ENCODE measurements around the gene PPP1R9B.

Gene PPP1R9B

DNA sequence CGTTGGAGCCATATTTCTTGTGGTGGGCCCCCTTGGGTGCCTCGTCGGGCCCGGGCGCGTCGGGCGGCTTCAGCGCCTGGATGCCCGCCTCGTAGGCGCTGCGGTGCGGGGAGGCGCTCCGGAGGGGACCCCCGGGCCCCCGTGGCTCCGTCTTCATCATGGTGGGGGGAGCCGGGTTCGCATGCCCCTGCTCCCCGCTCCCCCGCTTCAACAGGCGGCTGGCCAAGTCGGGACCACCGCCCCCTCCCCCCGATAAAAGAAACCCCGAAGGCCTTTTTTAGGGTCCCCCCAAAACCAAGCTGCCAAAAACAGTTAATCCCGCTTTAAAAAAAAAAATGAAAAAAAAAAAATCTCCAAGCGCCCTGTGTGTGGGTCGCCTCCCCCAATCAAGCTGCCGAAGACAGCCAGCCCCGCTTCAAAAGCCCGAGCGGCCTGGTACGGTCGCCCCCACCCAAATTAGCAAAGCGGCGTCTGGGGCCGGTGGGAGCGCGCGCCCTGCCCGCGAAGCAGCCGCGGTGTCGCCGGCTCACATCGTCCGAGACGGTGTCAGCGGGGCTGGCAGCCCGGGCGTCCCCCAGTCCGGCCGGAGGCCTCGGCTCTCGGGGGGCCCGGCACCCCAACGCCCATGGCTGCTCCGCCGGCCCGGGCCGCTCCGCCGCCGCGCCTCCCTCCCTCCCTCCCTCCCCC, at the start of gene PPP1R9B:
PPP1R9B (minus strand) TSS at position 324 of the 687 bp plus-strand sequence; CDS start at position 160, 164 bp downstream.
- DNase-seq (ENCODE audit: low read depth in 2 of 2): no peak

DNA sequence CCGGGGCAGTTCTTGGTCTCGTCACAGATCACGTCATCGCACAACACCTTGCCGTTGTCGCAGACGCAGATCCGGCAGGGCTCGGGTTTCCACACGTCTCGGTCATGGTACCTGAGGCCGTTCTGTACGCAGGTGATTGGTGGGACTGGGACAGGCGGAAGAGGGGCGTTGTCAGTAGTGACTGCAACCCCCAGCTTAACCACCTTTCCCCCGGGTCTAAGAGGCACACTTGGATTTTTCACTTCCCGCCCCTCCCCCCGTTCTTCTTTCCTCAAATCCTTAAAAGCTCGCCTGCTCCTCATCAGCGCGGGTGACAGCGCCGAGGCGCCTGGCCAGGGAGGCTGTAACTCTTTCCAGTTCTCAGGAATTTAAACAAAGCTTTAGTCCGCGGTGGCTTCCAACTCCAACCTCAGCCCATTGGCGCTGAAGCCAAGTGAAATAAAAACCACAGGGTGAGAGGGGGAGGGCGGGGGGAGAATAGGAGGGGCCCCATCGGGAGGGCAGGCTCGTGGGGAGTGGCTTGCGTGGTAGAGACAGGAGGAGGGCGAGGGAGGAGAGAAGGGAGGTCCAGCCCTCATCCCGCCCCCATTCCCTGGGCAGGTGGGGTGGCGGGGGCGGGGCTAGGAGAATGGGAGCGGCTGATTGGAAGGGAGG, 49.5 kb upstream of the PPP1R9B start:
- peak in 1 of 2 experiments; percentile 86 for DNase-seq (ENCODE audit: low read depth in 2 of 2)

- DNase-seq (ENCODE audit: low read depth in 2 of 2): no peak
These were observed 48.8 kb upstream of the PPP1R9B start for GRCh38 chr17:50199211-50199802.

DNA sequence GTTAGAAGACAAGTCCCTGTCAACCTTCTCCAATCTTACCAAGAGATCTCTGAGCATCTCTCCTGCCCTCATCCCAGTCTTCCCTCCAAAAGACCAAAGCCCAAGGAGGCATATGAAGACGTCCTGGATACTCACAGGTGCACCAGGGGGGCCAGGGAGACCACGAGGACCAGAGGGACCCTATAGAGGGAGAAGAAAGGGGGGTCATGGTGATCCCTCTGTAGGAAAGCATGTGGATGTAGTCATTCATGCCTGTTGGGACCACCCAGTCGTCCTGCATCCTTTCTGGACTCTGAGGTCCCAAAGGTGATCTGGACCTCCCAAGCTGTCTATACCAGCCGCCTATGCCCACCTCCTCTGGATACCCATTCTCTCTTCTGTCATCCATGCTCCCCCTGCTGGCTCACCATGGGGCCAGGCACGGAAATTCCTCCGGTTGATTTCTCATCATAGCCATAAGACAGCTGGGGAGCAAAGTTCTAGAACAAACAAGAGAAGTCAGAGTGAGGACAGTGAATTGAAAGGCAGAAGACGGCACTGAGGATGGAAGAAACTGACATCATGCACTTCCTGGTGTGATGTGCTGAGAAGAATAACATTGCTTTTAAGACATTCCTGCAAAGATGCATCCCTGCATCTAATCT, 47.7 kb upstream of the PPP1R9B start:
- no peak for DNase-seq (ENCODE audit: low read depth in 2 of 2)

DNA sequence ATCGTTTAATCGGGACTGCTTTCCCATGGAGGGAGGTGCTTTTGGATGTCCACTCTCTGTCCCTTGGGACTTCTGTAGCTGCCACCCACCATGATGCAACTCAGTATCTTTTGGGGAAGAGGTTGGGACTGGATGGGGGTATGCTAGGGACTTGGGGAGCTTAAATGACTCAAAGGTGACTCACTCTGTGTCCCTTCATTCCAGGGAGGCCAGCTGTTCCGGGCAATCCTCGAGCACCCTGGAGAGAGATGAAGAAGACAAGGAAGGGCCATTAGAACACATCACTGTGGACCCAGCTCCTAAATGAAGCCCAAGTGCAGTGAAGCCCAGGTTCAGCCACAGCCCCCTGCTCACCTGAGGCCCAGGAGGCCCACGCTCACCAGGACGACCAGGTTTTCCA, 46.3 kb upstream of the PPP1R9B start:
- no peak for DNase-seq (ENCODE audit: low read depth in 2 of 2)

DNA sequence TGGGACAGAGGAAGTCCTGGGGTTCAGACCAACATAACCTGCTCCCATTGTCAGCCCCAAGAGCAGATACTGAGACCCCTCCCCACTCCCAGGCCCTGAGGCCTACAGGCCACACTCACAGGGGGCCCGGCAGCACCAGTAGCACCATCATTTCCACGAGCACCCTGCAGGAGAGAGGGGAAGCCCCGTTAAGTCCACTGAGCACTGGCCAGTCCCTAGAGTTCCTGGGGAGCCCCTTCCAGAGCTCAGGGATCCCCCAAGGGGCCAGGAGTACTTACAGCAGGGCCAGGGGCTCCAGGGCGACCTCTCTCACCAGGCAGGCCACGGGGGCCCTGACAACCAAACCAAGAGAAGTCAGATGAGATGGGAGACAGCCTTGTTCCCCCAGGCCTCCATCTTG, 45.6 kb upstream of the PPP1R9B start:
- no peak for DNase-seq (ENCODE audit: low read depth in 2 of 2)

DNA sequence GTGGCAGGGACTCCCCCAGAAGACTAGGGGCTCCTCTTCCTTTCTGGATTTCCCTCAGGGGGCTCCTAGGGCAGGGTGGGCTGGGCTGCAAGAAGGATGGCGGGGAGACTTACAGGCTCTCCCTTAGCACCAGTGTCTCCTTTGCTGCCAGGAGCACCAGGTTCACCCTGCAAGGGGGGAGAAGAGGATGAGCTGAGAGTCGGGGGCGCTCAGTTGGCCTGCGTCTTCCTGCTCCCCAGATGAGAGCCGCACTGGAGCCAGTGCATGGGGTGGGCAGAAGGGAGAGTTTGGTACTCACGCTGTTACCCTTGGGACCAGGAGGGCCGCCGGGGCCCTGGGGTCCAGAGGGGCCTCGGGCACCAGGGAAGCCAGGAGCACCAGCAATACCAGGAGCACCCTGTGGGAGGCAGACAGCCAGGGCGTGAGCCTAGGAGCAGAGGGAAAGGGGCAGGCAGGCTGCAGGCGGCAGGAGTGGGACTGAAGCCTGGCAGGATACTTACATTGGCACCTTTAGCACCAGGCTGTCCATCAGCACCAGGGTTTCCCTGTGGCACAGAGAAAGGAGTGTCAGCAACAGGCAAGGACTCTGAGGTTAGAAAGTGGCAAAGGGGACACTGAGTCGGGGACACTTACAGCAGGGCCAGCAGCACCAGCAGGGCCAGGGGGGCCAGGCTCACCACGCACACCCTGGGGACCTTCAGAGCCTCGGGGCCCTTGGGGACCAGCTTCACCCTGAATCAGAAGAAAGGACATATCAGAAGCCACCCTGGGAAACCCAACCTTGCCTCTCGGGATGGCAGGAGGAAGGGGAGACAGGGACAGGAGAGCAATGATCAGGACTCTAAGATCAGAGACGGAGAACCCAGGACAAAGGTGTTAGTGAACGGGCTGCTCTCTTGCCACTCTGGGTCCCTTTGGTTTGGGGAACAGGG, 44.7 kb upstream of the PPP1R9B start:
- no peak for DNase-seq (ENCODE audit: low read depth in 2 of 2)

- DNase-seq (ENCODE audit: low read depth in 2 of 2): no peak
These were observed 43.9 kb upstream of the PPP1R9B start for GRCh38 chr17:50194140-50194933.

DNA sequence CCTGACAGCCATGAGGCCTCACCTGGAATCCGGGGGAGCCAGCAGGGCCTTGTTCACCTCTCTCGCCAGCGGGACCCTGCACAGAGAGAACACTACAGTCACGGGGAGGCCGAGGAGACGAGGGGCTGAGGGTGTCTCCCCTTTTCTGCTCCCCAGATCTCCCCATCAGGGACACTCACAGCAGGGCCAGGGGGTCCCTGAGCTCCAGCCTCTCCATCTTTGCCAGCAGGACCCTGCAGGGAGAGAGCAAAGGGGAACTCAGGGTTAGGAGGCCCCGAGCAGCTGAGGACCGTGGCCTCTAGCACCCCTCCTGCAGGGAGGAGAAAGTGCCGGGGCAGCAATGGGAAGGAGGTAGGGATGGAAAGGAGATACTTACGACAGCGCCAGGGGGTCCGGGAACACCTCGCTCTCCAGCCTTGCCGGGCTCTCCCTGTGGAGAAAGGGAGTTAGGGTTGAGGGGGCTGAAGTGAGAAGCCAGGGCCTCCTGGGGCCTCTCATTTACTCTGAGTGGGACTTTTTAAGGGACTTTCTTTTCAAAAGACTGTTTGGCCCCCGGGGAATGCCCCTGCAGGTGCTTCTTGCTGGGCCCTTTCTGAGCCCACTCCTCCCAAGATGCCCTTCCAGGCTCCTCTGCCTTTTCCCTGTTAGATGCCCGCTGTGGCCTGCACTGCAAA, 42.3 kb upstream of the PPP1R9B start:
- DNase-seq (ENCODE audit: low read depth in 2 of 2): no peak

DNA sequence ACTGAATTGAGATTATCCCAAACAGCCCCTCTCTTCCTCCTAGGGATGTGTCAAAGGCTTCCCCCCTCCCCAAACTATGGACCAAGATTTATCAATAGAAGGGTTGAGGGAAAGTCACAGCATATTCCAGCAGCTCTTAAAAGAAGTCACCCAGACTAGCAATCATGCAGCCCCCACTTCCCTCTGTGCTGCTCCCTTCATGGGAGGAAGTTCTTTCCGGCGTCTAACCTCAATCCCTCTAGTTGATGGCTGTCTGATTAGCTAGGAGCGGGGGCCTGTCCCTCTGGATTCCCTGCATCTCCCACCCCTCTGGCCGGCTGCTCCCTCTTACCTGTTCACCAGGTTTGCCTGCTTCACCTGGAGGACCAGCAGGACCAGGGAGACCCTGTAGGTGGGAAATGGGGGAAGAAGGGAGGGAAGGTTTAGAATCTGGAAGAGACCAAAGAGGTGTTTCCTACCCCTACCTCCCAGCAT, 41.7 kb upstream of the PPP1R9B start:
- no peak for DNase-seq (ENCODE audit: low read depth in 2 of 2)

GRCh38 chr17:50191359-50192143, 41.1 kb upstream of the PPP1R9B start:
- DNase-seq (ENCODE audit: low read depth in 2 of 2): no peak

GRCh38 chr17:50190603-50191358, 40.3 kb upstream of the PPP1R9B start:
- DNase-seq (ENCODE audit: low read depth in 2 of 2): no peak

DNA sequence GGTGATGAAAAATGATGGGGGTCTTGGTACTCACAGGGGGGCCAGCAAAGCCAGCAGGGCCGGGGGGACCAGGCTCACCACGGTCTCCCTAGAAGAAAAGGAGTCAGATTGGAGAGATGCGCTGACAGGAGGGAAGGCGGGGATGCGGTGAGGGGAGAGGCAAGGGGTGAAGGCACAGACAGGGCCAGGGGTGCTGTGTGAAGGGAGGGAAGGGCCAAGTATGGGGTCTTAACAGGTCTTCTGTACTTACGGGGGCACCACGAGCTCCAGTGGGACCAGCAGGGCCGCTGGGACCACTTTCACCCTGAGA, 39.8 kb upstream of the PPP1R9B start:
- DNase-seq (ENCODE audit: low read depth in 2 of 2): no peak

GRCh38 chr17:50189550-50190292, 39.2 kb upstream of the PPP1R9B start:
- no peak for DNase-seq (ENCODE audit: low read depth in 2 of 2)

DNA sequence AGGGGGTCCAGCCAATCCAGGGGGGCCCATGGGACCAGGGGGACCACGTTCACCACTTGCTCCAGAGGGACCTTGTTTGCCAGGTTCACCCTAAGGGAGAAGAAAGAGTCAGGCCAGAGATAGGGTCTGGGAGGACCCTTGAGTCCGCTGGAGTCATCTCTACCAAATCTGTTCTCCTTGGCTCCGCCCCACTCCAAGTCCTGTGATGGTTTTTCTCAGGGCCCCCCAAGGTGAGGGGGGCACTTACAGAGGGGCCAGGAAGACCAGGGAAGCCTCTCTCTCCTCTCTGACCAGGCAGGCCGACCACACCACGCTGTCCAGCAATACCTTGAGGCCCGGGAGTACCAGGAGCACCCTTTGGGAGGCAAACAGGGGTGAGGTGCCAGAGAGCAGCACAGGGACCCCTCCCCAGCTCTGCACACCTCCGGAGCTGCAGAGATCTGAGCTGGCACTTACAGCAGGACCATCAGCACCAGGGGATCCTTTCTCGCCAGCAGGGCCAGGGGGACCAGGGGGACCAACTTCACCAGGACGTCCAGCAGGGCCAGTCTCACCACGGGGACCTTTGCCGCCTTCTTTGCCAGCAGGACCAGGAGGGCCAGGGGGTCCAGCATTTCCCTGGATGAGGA, 38.6 kb upstream of the PPP1R9B start:
- no peak for DNase-seq (ENCODE audit: low read depth in 2 of 2)

GRCh38 chr17:50188531-50188920, 38.0 kb upstream of the PPP1R9B start:
- no peak for DNase-seq (ENCODE audit: low read depth in 2 of 2)

- no peak for DNase-seq (ENCODE audit: low read depth in 2 of 2)
These were observed 37.5 kb upstream of the PPP1R9B start for GRCh38 chr17:50187751-50188530.

Measured in fibroblast of skin of left biceps (primary cell).